Esophagus muscularis mucosa (tissue), 4 donors: ENCODE data around the gene GVQW3.

Experiments
- EP300 ChIP-seq: sonication (generic); formaldehyde crosslinking; IDR thresholded peaks from one replicate; pipeline ENCODE4 v1.6.1; 2017; ENCODE audit warnings: antibody characterized with exemption
- POLR2A ChIP-seq: fragments of 450-650 bp; IDR thresholded peaks from one replicate; pipeline ENCODE4 v1.6.1; 2017; ENCODE audit warnings: antibody characterized with exemption, moderate library complexity, mild to moderate bottlenecking, low read depth
- TF ChIP-seq, protein P1 (sequence below), 3 experiments: fragments of 200-600 bp in 2 of 3; fragments of 450-650 bp in 1 of 3; sonication (generic) in 2 of 3; IDR thresholded peaks; one replicate each; pipeline ENCODE4 v1.5.1; 2017 to 2019; ENCODE audit warnings: antibody characterized with exemption in 3 of 3, mild to moderate bottlenecking in 2 of 3, moderate library complexity in 1 of 3

DNA sequence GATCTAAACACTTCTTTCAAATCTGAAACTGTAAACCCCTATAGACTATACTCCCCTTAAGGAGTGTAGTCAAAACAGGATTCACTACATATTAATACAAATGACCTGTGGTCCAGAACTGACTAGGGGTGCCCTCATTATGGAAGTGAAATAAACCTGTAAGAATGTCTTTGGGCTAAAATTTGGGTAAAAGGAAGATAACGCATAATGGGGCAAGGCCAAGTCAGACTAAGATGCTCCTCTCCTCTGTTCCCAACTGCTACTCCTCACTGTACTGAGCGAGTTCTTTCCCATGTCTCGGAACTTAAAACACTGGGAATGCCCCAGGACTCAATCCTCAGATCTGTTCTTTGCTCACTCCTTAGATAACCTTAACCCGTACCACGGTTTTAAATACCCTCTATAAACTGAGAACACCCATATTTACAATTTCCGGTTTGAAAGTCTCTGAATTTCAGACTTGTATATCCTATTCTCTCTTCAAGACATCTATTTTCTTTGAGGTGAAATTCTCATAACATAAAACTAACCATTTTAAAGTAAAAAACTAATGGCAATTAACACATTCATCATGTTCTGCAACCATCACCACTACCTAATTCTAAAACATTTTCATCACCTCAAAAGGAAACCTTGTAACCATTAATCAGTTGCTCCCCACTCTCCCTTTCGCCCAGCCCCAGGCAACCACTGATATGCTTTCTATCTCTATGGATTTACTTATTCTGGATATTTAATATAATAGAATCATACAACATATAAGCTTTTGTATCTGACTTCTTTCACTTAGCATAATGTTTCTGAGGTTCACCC, 4.2 kb upstream of the GVQW3 start:
- TF ChIP-seq POLR2A, result no peak
- TF ChIP-seq, protein P1, sequence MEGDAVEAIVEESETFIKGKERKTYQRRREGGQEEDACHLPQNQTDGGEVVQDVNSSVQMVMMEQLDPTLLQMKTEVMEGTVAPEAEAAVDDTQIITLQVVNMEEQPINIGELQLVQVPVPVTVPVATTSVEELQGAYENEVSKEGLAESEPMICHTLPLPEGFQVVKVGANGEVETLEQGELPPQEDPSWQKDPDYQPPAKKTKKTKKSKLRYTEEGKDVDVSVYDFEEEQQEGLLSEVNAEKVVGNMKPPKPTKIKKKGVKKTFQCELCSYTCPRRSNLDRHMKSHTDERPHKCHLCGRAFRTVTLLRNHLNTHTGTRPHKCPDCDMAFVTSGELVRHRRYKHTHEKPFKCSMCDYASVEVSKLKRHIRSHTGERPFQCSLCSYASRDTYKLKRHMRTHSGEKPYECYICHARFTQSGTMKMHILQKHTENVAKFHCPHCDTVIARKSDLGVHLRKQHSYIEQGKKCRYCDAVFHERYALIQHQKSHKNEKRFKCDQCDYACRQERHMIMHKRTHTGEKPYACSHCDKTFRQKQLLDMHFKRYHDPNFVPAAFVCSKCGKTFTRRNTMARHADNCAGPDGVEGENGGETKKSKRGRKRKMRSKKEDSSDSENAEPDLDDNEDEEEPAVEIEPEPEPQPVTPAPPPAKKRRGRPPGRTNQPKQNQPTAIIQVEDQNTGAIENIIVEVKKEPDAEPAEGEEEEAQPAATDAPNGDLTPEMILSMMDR (IDR thresholded peaks at IDR 0.05), result no peak
- no peak for TF ChIP-seq EP300
